Natural killer cell (primary cell): Measurements from ENCODE around the gene FYN. TPM values are rescaled to one million over a fixed set of nuclear protein-coding genes. Genes with fewer than 3 reads are reported as not detected.

Source experiments
- ATAC-seq, 3 donors: fragments of 150-1000 bp in 2 of 3; fragments of 200-7000 bp in 1 of 3; cut with Tn5 transposase; 1 replicate in 1 of 3; 2 replicates in 2 of 3; pipeline ENCODE4 v1.10.0; 2021; ENCODE audit warnings: mild to moderate bottlenecking in 2 of 3, moderate library complexity in 2 of 3
- DNase-seq, 2 donors: peaks; one replicate each; pipeline versions ENCODE4 v3.0.0 to v3.0.0-alpha.2; 2013 to 2021; ENCODE audit warnings: mixed read lengths in 1 of 2
- H3K27ac ChIP-seq: one replicate; pipeline ENCODE4 v1.5.1; 2013; ENCODE audit warnings: mild to moderate bottlenecking, low read length
- H3K27me3 ChIP-seq: one replicate; pipeline ENCODE4 v1.6.1; 2013; ENCODE audit warnings: low read length; ENCODE audit not compliant: control insufficient read depth, insufficient read depth
- H3K36me3 ChIP-seq: one replicate; pipeline ENCODE4 v1.6.1; 2013; ENCODE audit warnings: low read length; ENCODE audit not compliant: control insufficient read depth, insufficient read depth
- H3K4me1 ChIP-seq: one replicate; pipeline ENCODE4 v1.6.1; 2013; ENCODE audit warnings: low read length; ENCODE audit not compliant: control insufficient read depth, insufficient read depth
- H3K4me3 ChIP-seq: one replicate; pipeline ENCODE4 v1.5.1; 2013; ENCODE audit warnings: low read length
- H3K9me3 ChIP-seq: one replicate; pipeline ENCODE4 v1.6.1; 2013; ENCODE audit warnings: low read length; ENCODE audit not compliant: control insufficient read depth, insufficient read depth
- H3K27ac Mint-ChIP-seq, 2 donors: one replicate each; pipeline ENCODE4 v1.8.0; 2022; ENCODE audit warnings: mild to moderate bottlenecking in 2 of 2, mixed read lengths in 2 of 2, moderate library complexity in 1 of 2
- H3K27me3 Mint-ChIP-seq, 2 donors: one replicate each; pipeline ENCODE4 v1.8.0; 2022; ENCODE audit warnings: low read depth in 2 of 2, mixed read lengths in 2 of 2
- H3K36me3 Mint-ChIP-seq: one replicate; pipeline ENCODE4 v1.8.0; 2022; ENCODE audit warnings: mixed read lengths
- H3K4me1 Mint-ChIP-seq, 2 donors: one replicate each; pipeline ENCODE4 v1.8.0; 2022; ENCODE audit warnings: mixed read lengths in 2 of 2
- H3K4me3 Mint-ChIP-seq: one replicate; pipeline ENCODE4 v1.8.0; 2022; ENCODE audit warnings: mild to moderate bottlenecking, moderate library complexity, mixed read lengths
- H3K9me3 Mint-ChIP-seq, 2 donors: one replicate each; pipeline ENCODE4 v1.8.0; 2022; ENCODE audit warnings: mixed read lengths in 2 of 2
- CTCF ChIP-seq: fragments of 200-600 bp; IDR thresholded peaks from one replicate; pipeline ENCODE4 v1.8.0; 2022; ENCODE audit warnings: antibody characterized with exemption
- WGBS: methylation state at CpG from one replicate; pipeline ENCODE4 v1.1.7; 2013; ENCODE audit warnings: missing lambda C conversion rate; ENCODE audit not compliant: insufficient coverage; 5-methylcytosine and 5-hydroxymethylcytosine counted together
- intact Hi-C: fragments of 100-400 bp; cut with micrococcal nuclease; formaldehyde crosslinking; loops from one replicate; pipeline ENCODE4 v1.14.2; 2022
- total RNA-seq, 4 donors: library from RNA; stranded (reverse); fragments of 120-200 nt in 1 of 4; gene quantifications; one replicate each; pipeline versions ENCODE4 v1.2.3 to v1.2.4, GENCODE V29; 2013 to 2022

The FYN gene
- total RNA-seq, 3 donors from 2014 or later (not counting 1 experiment from before 2014, with no cell fraction given), result 616 to 757 (median 713) TPM

DNA sequence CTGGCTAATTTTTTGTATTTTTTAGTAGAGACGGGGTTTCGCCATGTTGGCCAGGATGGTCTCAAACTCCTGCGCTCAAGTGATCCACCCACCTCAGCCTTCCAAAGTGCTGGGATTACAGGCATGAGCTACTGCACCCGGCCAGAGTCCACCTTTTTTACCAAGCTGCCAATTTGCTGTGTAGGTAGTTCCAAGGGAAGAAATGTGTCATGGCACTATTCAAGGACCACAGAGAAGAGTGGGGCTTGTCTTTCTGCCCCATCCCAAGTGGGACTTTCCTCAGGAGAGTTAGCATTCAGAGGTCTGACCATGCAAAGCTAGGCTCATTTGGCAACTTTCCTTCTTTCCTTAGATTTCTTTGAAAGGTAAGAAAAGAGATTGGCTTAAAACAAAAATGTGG, 155.6 kb downstream of the FYN start:
- Mint-ChIP-seq H3K4me3 (no peak overlapping the region), H3K27ac (peak overlapping the region; percentile 90 to 100), H3K9me3 (no peaks in the 10 kb centered on the region), H3K4me1 (peaks cover 76 to 77% of the 10 kb centered on the region in 2 donors), H3K36me3 (peaks cover 21% of the 10 kb centered on the region), H3K27me3 (no peaks in the 10 kb centered on the region)
- no peak for TF ChIP-seq CTCF
- Histone ChIP-seq H3K36me3 (peaks cover 55% of the 10 kb centered on the region), H3K4me1 (peaks cover 47% of the 10 kb centered on the region), H3K4me3 (no peak overlapping the region), H3K27me3 (no peaks in the 10 kb centered on the region), H3K9me3 (no peaks in the 10 kb centered on the region), H3K27ac (no peak overlapping the region)
- DNase-seq (no peak), ATAC-seq (no peak)
- intact Hi-C loops, result no loop called here
- WGBS, result 98% methylated on average over 4 of the region's 4 CpGs

GRCh38 chr6:111716325-111716724, 156.9 kb downstream of the FYN start:
- no peaks in the 10 kb centered on the region for H3K27me3 Mint-ChIP-seq
- H3K9me3 Mint-ChIP-seq, result no peaks in the 10 kb centered on the region
- Histone ChIP-seq H3K9me3 (no peaks in the 10 kb centered on the region), H3K27me3 (no peaks in the 10 kb centered on the region), H3K36me3 (peaks cover 68% of the 10 kb centered on the region), H3K4me1 (peaks cover 45% of the 10 kb centered on the region), H3K27ac (peak overlapping the region; percentile 21), H3K4me3 (no peak overlapping the region)
- peak overlapping the region; percentile 98 to 100 for H3K27ac Mint-ChIP-seq
- no peak for DNase-seq
- H3K36me3 Mint-ChIP-seq, result peaks cover 30% of the 10 kb centered on the region
- intact Hi-C loops, result no loop called here
- no peak for TF ChIP-seq CTCF
- ATAC-seq, result no peak
- H3K4me1 Mint-ChIP-seq, result peaks cover 76% of the 10 kb centered on the region in 2 donors
- WGBS, result 96% methylated on average over 2 of the region's 3 CpGs
- peak overlapping the region; percentile 6 for H3K4me3 Mint-ChIP-seq

DNA sequence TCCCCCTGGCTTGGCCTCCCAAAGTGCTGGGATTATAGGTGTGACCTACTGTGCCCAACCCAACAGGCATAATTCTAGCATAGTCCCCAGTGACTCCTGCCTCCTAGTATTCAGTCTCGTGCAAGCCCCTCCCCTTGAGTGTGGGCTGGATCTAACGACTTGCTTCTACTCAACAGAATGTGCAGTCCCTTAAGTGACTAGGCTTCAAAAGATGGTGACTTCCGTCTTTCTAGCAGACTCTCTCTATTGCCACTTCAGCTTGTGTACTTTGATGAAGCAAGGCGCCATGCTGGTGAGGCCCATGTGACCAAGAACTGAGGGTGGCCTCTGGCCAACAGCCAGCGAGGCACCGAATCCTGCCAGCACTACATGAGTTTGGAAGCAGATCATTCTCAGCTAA, 157.9 kb downstream of the FYN start:
- H3K4me3 ChIP-seq, result no peak overlapping the region
- no peak for TF ChIP-seq CTCF
- peaks cover 74 to 76% of the 10 kb centered on the region in 2 donors for H3K4me1 Mint-ChIP-seq
- peaks cover 70% of the 10 kb centered on the region for H3K36me3 ChIP-seq
- H3K9me3 Mint-ChIP-seq, result no peaks in the 10 kb centered on the region
- H3K27me3 Mint-ChIP-seq, result no peaks in the 10 kb centered on the region
- DNase-seq (peak in 1 of 2 donors; percentile 75), ATAC-seq (peak in 2 of 3 donors; percentile 19 to 25)
- intact Hi-C loops, result loop anchor here (2.0 kb wide), 4 partner anchors 35 to 121 kb away; no protein-coding TSS in a partner anchor
- no peaks in the 10 kb centered on the region for H3K9me3 ChIP-seq
- peak overlapping the region; percentile 79 for H3K4me3 Mint-ChIP-seq
- H3K27ac Mint-ChIP-seq, result peak overlapping the region; percentile 98 to 100
- peaks cover 26% of the 10 kb centered on the region for H3K36me3 Mint-ChIP-seq
- no peaks in the 10 kb centered on the region for H3K27me3 ChIP-seq
- peak overlapping the region; percentile 82 for H3K27ac ChIP-seq
- WGBS, result 80% methylated on average over 6 of the region's 6 CpGs
- H3K4me1 ChIP-seq, result peaks cover 44% of the 10 kb centered on the region
